Activated CD8-positive, alpha-beta memory T cell treated with anti-CD3 and anti-CD28 coated beads, Interleukin-2, amount 50 U/mL, for 1 hour (primary cell): ENCODE results near the gene FBXO15.

Experiments used
- DNase-seq: peaks from one replicate; pipeline ENCODE4 v3.0.0-alpha.2; 2020; ENCODE audit errors: extremely low read depth

Gene FBXO15

DNA sequence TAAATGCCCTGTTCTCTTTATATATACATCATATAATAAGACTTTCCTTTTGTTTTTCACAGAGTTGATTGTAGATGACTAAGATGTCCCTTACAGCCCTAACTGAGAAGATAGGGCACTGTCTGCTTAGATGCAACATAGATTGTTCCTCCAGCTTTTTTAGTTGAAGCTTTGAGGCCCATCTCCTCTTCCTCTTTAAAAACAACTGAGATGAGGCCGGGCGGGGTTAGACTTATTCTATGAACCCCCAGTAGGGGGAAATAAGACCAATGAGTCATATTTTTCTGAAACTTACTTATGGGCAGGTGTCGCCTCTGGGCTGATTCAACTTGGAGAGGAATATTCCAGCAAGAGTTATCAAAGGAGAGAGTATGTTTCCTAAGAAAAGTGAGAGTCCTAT, 84.6 kb downstream of the FBXO15 start:
- DNase-seq = no peak

DNA sequence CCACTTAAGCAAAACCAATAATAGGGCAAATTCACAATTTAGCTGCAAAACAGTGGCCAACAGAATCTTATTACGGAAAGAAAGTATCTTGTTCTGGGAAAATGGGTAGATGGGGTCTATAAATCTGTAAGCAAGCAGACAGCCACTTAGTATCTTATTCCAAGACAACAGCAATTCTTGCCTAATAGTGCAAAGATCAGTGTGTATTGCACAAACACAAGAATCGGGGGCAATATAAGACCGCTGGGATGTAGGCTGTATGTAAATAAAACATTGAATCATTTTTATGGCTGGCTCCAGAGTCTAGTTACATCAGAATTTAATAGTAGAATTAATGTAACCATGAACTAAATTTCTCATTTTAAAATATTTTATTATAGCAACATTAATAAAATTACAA, 85.6 kb downstream of the FBXO15 start:
- no peak for DNase-seq

DNA sequence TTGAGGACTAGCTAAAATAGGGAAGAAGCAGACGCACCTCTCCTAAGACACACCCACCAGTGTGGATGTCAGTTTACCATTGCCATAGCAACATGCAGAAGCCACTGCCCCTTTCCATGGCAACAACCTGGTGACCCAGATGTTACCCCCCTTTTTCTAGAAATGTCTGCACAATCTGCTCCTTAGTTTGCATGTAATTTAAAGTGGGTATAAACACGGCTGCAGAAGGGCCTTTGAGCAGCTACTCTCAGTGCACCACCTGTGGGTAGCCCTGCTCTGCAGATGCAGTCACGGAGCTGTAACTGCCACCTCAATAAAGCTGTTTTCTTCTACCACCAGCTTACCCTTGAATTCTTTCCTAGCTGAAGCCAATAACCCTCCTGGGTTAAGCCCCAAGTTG, 87.1 kb downstream of the FBXO15 start:
- DNase-seq = no peak

DNA sequence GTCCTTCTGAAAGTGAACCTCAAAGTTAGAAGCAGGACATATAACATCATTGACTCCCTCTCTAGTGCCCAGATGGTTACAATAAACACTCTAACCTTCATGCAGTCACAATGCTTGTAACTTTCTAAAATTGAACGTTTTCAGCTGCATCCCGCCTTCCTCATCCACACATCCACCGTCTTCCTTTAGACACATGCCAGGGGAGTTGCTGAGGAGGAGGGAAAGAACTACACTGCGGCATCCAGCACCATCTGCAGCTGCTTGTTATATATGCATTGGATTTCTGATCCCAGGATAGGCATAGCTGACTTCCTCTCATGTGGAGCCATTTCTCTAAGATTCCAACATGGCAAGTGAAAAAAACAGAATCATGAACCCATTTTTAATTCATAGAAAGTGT, 96.8 kb downstream of the FBXO15 start:
- DNase-seq = no peak

DNA sequence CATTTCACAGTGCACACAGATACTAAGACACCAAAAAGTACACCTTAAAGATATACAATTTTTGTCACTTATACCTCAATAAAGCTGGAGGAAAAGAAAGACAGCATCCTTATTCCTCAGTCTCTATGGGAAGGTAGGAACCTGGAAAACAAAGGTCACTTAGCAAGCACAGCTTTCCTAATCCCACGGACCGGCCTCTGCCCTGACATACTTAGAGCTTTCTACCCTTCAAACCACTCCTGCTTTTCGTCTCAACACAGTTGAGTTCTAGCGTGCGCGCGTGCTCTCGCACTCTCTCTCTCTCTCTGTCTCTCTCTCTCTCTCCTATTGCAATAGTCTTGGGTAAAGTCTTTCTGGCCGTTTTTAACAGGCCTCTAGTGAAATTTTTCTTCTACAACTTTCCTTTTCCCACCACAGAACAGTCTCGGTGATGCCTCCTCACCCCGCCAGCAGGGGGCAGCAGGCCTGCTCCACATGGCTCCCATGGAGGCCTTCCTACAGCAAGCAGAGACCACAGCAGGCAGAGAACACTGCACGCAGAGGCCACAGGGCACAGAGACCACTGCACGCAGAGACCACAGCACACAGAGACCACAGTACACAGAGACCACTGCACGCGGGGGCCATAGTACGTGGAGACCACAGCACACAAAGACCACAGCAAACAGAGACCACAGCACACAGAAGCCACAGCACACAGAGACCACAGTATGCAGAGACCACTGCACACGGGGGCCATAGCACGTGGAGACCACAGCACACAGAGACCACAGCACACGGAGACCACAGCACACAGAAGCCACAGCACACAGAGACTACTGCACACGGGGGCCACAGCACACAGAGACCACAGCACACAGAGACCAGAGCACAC, 106.9 kb downstream of the FBXO15 start:
- DNase-seq = peak; percentile 2

DNA sequence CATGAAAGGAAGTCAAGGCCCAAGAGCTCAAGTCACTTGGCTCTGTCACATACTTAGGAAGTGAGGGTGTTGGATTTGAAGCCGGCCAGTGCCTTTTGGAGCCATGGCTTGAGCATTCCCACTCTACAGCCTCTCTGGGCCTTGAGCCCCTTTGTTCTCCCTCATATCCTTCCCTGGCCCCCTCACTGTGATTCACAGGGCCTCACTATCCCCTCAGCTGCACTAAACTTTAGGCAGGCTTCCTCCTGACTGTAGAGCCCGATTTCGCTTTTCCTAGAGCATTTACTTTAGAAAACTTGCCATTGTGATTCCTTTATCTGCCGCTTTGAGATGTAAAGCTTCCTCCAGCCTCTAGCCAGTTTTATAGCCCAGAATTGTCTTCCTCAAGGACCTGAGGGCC, 107.6 kb downstream of the FBXO15 start:
- DNase-seq = no peak

DNA sequence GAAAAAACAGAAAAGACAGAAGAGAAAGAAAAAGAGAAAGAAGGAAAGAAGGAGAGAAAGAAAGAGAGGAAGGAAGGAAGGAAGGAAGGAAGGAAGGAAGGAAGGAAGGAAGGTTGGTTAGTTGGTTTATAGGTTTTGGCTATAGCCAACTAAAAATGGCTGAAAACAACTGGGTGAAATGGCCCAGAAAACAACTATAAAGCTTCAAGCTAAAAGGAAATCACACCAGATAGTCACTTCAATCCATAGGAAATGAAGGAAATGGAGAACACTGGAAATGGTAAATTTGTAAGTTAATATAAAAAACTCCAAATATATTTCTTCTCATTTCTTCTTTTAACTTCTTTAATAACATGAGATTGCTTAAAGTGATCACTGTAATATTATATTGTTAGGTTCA, 118.5 kb downstream of the FBXO15 start:
- DNase-seq = no peak
